Astrocyte (in vitro differentiated cells and primary cell): ENCODE results near the gene RAPGEF4. TPM values are rescaled to one million over a fixed set of nuclear protein-coding genes. Genes with fewer than 3 reads are reported as not detected.

Experiments
- DNase-seq: peaks from one replicate; pipeline ENCODE4 v3.0.0-alpha.2; 2010; ENCODE audit warnings: low read depth
- FAIRE-seq: peaks from 2 replicates; lab custom pipeline; 2011; peaks lifted over from hg19 to GRCh38; lab: Jason Lieb, UNC
- H2AFZ ChIP-seq: 2 replicates; pipeline ENCODE4 v1.6.0; 2012; ENCODE audit warnings: low read depth, low read length, inconsistent platforms
- H3K27ac ChIP-seq: 2 replicates; pipeline ENCODE4 v1.5.1; 2011; ENCODE audit warnings: low read depth, low read length, inconsistent platforms
- H3K27me3 ChIP-seq: 2 replicates; pipeline ENCODE4 v1.6.0; 2011; ENCODE audit warnings: low read length, inconsistent platforms; ENCODE audit not compliant: insufficient read depth
- H3K36me3 ChIP-seq: 2 replicates; pipeline ENCODE4 v1.5.1; 2011; ENCODE audit warnings: low read length, inconsistent platforms; ENCODE audit not compliant: insufficient read depth
- H3K4me1 ChIP-seq: 2 replicates; pipeline ENCODE4 v1.5.1; 2011; ENCODE audit warnings: low read length, inconsistent platforms; ENCODE audit not compliant: insufficient read depth
- H3K4me2 ChIP-seq: 2 replicates; pipeline ENCODE4 v1.6.0; 2012; ENCODE audit warnings: low read length, inconsistent platforms
- H3K4me3 ChIP-seq: 2 replicates; pipeline ENCODE4 v1.5.1; 2011; ENCODE audit warnings: low read depth, mild to moderate bottlenecking, low read length, inconsistent platforms; ENCODE audit not compliant: insufficient read depth
- H3K79me2 ChIP-seq: 2 replicates; pipeline ENCODE4 v1.6.0; 2012; ENCODE audit warnings: mild to moderate bottlenecking, low read length, inconsistent platforms; ENCODE audit not compliant: insufficient read depth
- H3K9ac ChIP-seq: 2 replicates; pipeline ENCODE4 v1.6.0; 2012; ENCODE audit warnings: mild to moderate bottlenecking, low read length, inconsistent platforms
- H3K9me3 ChIP-seq: 2 replicates; pipeline ENCODE4 v1.5.1; 2012; ENCODE audit warnings: low read depth, mild to moderate bottlenecking, low read length, inconsistent platforms; ENCODE audit not compliant: insufficient read depth
- H4K20me1 ChIP-seq: 2 replicates; pipeline ENCODE4 v1.6.0; 2012; ENCODE audit warnings: low read length, inconsistent platforms; ENCODE audit not compliant: insufficient read depth
- H3K27ac Mint-ChIP-seq: one replicate; pipeline ENCODE4 v1.8.0; 2021; ENCODE audit warnings: mild to moderate bottlenecking, mixed read lengths; ENCODE audit not compliant: unreplicated experiment
- H3K27me3 Mint-ChIP-seq: one replicate; pipeline ENCODE4 v1.8.0; 2021; ENCODE audit warnings: low read depth, mixed read lengths; ENCODE audit not compliant: unreplicated experiment
- H3K36me3 Mint-ChIP-seq: one replicate; pipeline ENCODE4 v1.8.0; 2021; ENCODE audit warnings: low read depth, mixed read lengths; ENCODE audit not compliant: unreplicated experiment
- H3K4me1 Mint-ChIP-seq: one replicate; pipeline ENCODE4 v1.8.0; 2021; ENCODE audit warnings: low read depth, mixed read lengths; ENCODE audit not compliant: unreplicated experiment
- H3K4me3 Mint-ChIP-seq: one replicate; pipeline ENCODE4 v1.8.0; 2021; ENCODE audit warnings: mild to moderate bottlenecking, moderate library complexity, mixed read lengths; ENCODE audit not compliant: unreplicated experiment
- H3K9me3 Mint-ChIP-seq: one replicate; pipeline ENCODE4 v1.8.0; 2021; ENCODE audit warnings: mild to moderate bottlenecking, mixed read lengths; ENCODE audit not compliant: unreplicated experiment
- CTCF ChIP-seq: IDR thresholded peaks from 2 replicates; pipeline ENCODE4 v1.5.1; 2011; ENCODE audit warnings: low read depth, mild to moderate bottlenecking, inconsistent platforms, low read length, moderate library complexity; ENCODE audit not compliant: insufficient read depth
- EZH2 ChIP-seq: IDR thresholded peaks from 2 replicates; pipeline ENCODE4 v1.6.1; 2012; ENCODE audit warnings: mild to moderate bottlenecking, low read length, inconsistent platforms; ENCODE audit not compliant: insufficient read depth
- total RNA-seq: library from RNA; stranded (reverse); gene quantifications from 2 replicates; pipeline ENCODE4 v1.2.1, GENCODE V29; 2021

Gene RAPGEF4
- total RNA-seq, 1 donor from 2014 or later = 1.1 TPM

DNA sequence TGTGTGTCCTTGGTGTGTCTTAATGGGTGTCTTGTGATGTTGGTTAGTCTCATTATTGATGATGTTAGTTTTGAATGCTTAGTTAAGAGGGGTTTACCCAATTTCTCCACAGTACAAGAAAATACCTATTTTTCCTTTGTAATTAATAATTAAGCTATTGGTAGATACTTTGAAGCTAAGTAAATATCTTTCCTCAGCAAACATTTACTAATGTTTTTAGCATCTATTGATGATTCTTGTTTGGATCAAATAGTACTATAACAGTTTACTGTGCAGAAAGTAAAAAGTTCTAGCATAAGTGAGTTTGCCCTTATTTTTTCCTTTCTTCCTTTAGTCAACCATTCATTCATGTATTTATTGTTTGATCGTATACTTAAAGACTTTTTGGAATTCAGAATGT, 359.1 kb downstream of the RAPGEF4 start:
- H3K27me3 Mint-ChIP-seq = no peaks in the 10 kb centered on the region
- H3K4me2 ChIP-seq = no peak overlapping the region
- no peak for TF ChIP-seq CTCF
- no peak for TF ChIP-seq EZH2
- no peaks in the 10 kb centered on the region for H4K20me1 ChIP-seq
- peaks cover 18% of the 10 kb centered on the region for H3K79me2 ChIP-seq
- peaks cover 3% of the 10 kb centered on the region for H3K36me3 Mint-ChIP-seq
- H3K4me3 Mint-ChIP-seq = no peak overlapping the region
- H2AFZ ChIP-seq = no peak overlapping the region
- peaks cover 4% of the 10 kb centered on the region for H3K36me3 ChIP-seq
- no peak overlapping the region for H3K27ac Mint-ChIP-seq
- H3K27ac ChIP-seq = no peak overlapping the region
- peaks cover 12% of the 10 kb centered on the region for H3K4me1 ChIP-seq
- no peaks in the 10 kb centered on the region for H3K9me3 ChIP-seq
- H3K9ac ChIP-seq = no peak overlapping the region
- DNase-seq (no peak), FAIRE-seq (no peak)
- peaks cover 7% of the 10 kb centered on the region for H3K4me1 Mint-ChIP-seq
- H3K9me3 Mint-ChIP-seq = no peaks in the 10 kb centered on the region
- no peaks in the 10 kb centered on the region for H3K27me3 ChIP-seq
- no peak overlapping the region for H3K4me3 ChIP-seq

GRCh38 chr2:173095356-173095755, 359.7 kb downstream of the RAPGEF4 start:
- peaks cover 5% of the 10 kb centered on the region for H3K4me1 Mint-ChIP-seq
- peaks cover 3% of the 10 kb centered on the region for H3K36me3 Mint-ChIP-seq
- Histone ChIP-seq H3K4me3 (no peak overlapping the region), H3K4me1 (peaks cover 9% of the 10 kb centered on the region), H3K9ac (no peak overlapping the region), H4K20me1 (no peaks in the 10 kb centered on the region), H3K9me3 (no peaks in the 10 kb centered on the region), H3K4me2 (no peak overlapping the region), H3K79me2 (peaks cover 18% of the 10 kb centered on the region), H3K36me3 (peaks cover 4% of the 10 kb centered on the region), H2AFZ (no peak overlapping the region), H3K27me3 (no peaks in the 10 kb centered on the region), H3K27ac (no peak overlapping the region)
- FAIRE-seq (no peak), DNase-seq (no peak)
- TF ChIP-seq EZH2 (no peak), CTCF (no peak)
- H3K27me3 Mint-ChIP-seq = no peaks in the 10 kb centered on the region
- H3K27ac Mint-ChIP-seq = no peak overlapping the region
- H3K9me3 Mint-ChIP-seq = no peaks in the 10 kb centered on the region
- no peak overlapping the region for H3K4me3 Mint-ChIP-seq

GRCh38 chr2:173099271-173099670, 363.6 kb downstream of the RAPGEF4 start:
- DNase-seq = no peak

More at GRCh38 chr2:173099271-173099670, 363.6 kb downstream of the RAPGEF4 start:
- Histone ChIP-seq H3K9me3 (no peaks in the 10 kb centered on the region), H3K4me2 (no peak overlapping the region), H3K4me1 (no peaks in the 10 kb centered on the region), H3K4me3 (no peak overlapping the region), H3K27me3 (no peaks in the 10 kb centered on the region), H3K79me2 (peaks cover 6% of the 10 kb centered on the region), H3K9ac (no peak overlapping the region), H3K36me3 (peaks cover 4% of the 10 kb centered on the region), H2AFZ (no peak overlapping the region), H3K27ac (no peak overlapping the region), H4K20me1 (no peaks in the 10 kb centered on the region)
- peaks cover 18% of the 10 kb centered on the region for H3K4me1 Mint-ChIP-seq
- H3K9me3 Mint-ChIP-seq = no peaks in the 10 kb centered on the region
- no peak for TF ChIP-seq EZH2
- FAIRE-seq = no peak
- no peak overlapping the region for H3K27ac Mint-ChIP-seq
- no peaks in the 10 kb centered on the region for H3K27me3 Mint-ChIP-seq
- peaks cover 4% of the 10 kb centered on the region for H3K36me3 Mint-ChIP-seq
- H3K4me3 Mint-ChIP-seq = no peak overlapping the region
